IMR-90 (cell line): ENCODE results near the gene RANBP3. TPM values are rescaled to one million over a fixed set of nuclear protein-coding genes. Genes with fewer than 3 reads are reported as not detected.

ENCODE experiments used
- ATAC-seq: fragments of 200-7000 bp; cut with Tn5 transposase; 2 replicates; pipeline ENCODE4 v1.9.1; 2020; ENCODE audit warnings: low read depth, mild to moderate bottlenecking, moderate library complexity
- BruUV-seq: library from RNA; stranded (reverse); fragments of 400-500 nt; replicated peaks from 2 replicates; lab custom pipeline; 2021; lab: Mats Ljungman, UMichigan
- CTCF ChIA-PET: fragments of 300-600 bp; formaldehyde crosslinking; extraction: SDS; loops from one replicate; lab custom pipeline; 2021; ENCODE audit warnings: antibody characterized with exemption; lab: Yijun Ruan, JAX
- POLR2A ChIA-PET: fragments of 300-600 bp; sonication (Branson Sonifier 250); formaldehyde crosslinking; loops from one replicate; lab custom pipeline; 2022; ENCODE audit warnings: antibody characterized with exemption; ENCODE audit not compliant: unreplicated experiment; lab: Charles Lee
- DNase-seq: peaks from one replicate; pipeline ENCODE4 v3.0.0; 2013
- H2AFZ ChIP-seq: replicated peaks from 2 replicates; pipeline ENCODE3; 2013; ENCODE audit warnings: low read length, mild to moderate bottlenecking; ENCODE audit not compliant: poor library complexity
- H2AK5ac ChIP-seq: 2 replicates; pipeline ENCODE4 v1.6.1; 2013; ENCODE audit warnings: low read depth, low read length, inconsistent platforms
- H2AK9ac ChIP-seq: replicated peaks from 2 replicates; pipeline ENCODE3; 2013; ENCODE audit warnings: mild to moderate bottlenecking, low read depth, low read length, moderate library complexity; ENCODE audit not compliant: poor library complexity
- H2BK120ac ChIP-seq: 2 replicates; pipeline ENCODE4 v1.6.1; 2013; ENCODE audit warnings: low read depth, low read length, inconsistent platforms
- H2BK15ac ChIP-seq: 3 replicates; pipeline ENCODE4 v1.6.1; 2013; ENCODE audit warnings: low read depth, low read length, inconsistent platforms
- H2BK20ac ChIP-seq: 2 replicates; pipeline ENCODE4 v1.6.1; 2013; ENCODE audit warnings: low read depth, mild to moderate bottlenecking, inconsistent platforms, low read length, moderate library complexity
- H2BK5ac ChIP-seq: 2 replicates; pipeline ENCODE4 v1.6.1; 2013; ENCODE audit warnings: mild to moderate bottlenecking, low read depth, low read length, inconsistent platforms; ENCODE audit not compliant: poor library complexity, severe bottlenecking
- H3K14ac ChIP-seq: replicated peaks from 2 replicates; pipeline ENCODE4 v1.6.1; 2013; ENCODE audit warnings: low read depth, low read length, inconsistent platforms
- H3K18ac ChIP-seq: 2 replicates; pipeline ENCODE4 v1.6.1; 2013; ENCODE audit warnings: low read depth, low read length, control low read depth
- H3K23ac ChIP-seq: 2 replicates; pipeline ENCODE4 v1.6.1; 2013; ENCODE audit warnings: low read depth, low read length, inconsistent platforms
- H3K27ac ChIP-seq: 2 replicates; pipeline ENCODE4 v1.5.1; 2013; ENCODE audit warnings: mild to moderate bottlenecking, control low read depth, low read length; ENCODE audit not compliant: insufficient read depth
- H3K27me3 ChIP-seq: 2 replicates; pipeline ENCODE4 v1.6.1; 2013; ENCODE audit warnings: low read length; ENCODE audit not compliant: control insufficient read depth, insufficient read depth
- H3K36me3 ChIP-seq: 2 replicates; pipeline ENCODE4 v1.6.1; 2013; ENCODE audit warnings: low read length, mixed read lengths; ENCODE audit not compliant: control insufficient read depth, insufficient read depth
- H3K4ac ChIP-seq: 2 replicates; pipeline ENCODE4 v1.6.1; 2013; ENCODE audit warnings: low read depth, low read length, inconsistent platforms
- H3K4me1 ChIP-seq: 2 replicates; pipeline ENCODE4 v1.6.1; 2013; ENCODE audit warnings: low read length, mixed read lengths; ENCODE audit not compliant: control insufficient read depth, insufficient read depth
- H3K4me2 ChIP-seq: 2 replicates; pipeline ENCODE4 v1.6.1; 2013; ENCODE audit warnings: low read depth, mild to moderate bottlenecking, control low read depth, low read length, moderate library complexity
- H3K4me3 ChIP-seq: 2 replicates; pipeline ENCODE4 v1.5.1; 2013; ENCODE audit warnings: low read depth, mild to moderate bottlenecking, control low read depth, low read length, moderate library complexity; ENCODE audit not compliant: insufficient read depth
- H3K56ac ChIP-seq: 2 replicates; pipeline ENCODE4 v1.6.1; 2013; ENCODE audit warnings: low read length, inconsistent platforms; ENCODE audit not compliant: insufficient read depth; ENCODE audit errors: extremely low read depth
- H3K79me1 ChIP-seq, 2 experiments: 2 replicates each; pipeline ENCODE4 v1.6.1; 2013; ENCODE audit warnings: low read length in 2 of 2, inconsistent platforms in 1 of 2, low read depth in 1 of 2
- H3K9ac ChIP-seq: 2 replicates; pipeline ENCODE4 v1.6.1; 2013; ENCODE audit warnings: low read depth, low read length, control low read depth
- H3K9me1 ChIP-seq: 2 replicates; pipeline ENCODE4 v1.6.1; 2013; ENCODE audit warnings: low read length, inconsistent platforms; ENCODE audit not compliant: insufficient read depth
- H3K9me3 ChIP-seq: 2 replicates; pipeline ENCODE4 v1.6.1; 2013; ENCODE audit warnings: low read length; ENCODE audit not compliant: control insufficient read depth, insufficient read depth
- H4K20me1 ChIP-seq: 2 replicates; pipeline ENCODE4 v1.6.1; 2013; ENCODE audit warnings: low read length, inconsistent platforms; ENCODE audit not compliant: insufficient read depth
- H4K5ac ChIP-seq: 2 replicates; pipeline ENCODE4 v1.6.1; 2013; ENCODE audit warnings: mild to moderate bottlenecking, low read depth, low read length, control low read depth
- H4K8ac ChIP-seq, 2 experiments: 2 replicates each; pipeline ENCODE4 v1.6.1; 2013; ENCODE audit warnings: low read depth in 2 of 2, low read length in 2 of 2, control low read depth in 1 of 2, inconsistent platforms in 1 of 2
- H4K91ac ChIP-seq: 2 replicates; pipeline ENCODE4 v1.6.1; 2013; ENCODE audit warnings: low read depth, low read length, inconsistent platforms; ENCODE audit not compliant: insufficient read depth
- BHLHE40 ChIP-seq: fragments of 150-350 bp; IDR thresholded peaks from 2 replicates; pipeline ENCODE4 v1.6.1; 2016; ENCODE audit warnings: mild to moderate bottlenecking, low read depth, low read length
- CEBPB ChIP-seq: IDR thresholded peaks from 2 replicates; pipeline ENCODE4 v1.6.1; 2012; ENCODE audit warnings: low read depth, low read length, improper control_type of control experiment
- CHD1 ChIP-seq: IDR thresholded peaks from 2 replicates; pipeline ENCODE4 v1.6.1; 2012; ENCODE audit warnings: low read depth, low read length, improper control_type of control experiment
- ELK1 ChIP-seq: fragments of 150-350 bp; IDR thresholded peaks from 2 replicates; pipeline ENCODE4 v1.6.1; 2016; ENCODE audit warnings: low read depth, mild to moderate bottlenecking, low read length, moderate library complexity, borderline replicate concordance
- MAFK ChIP-seq: IDR thresholded peaks from 2 replicates; pipeline ENCODE4 v1.6.1; 2012; ENCODE audit warnings: low read depth, low read length, improper control_type of control experiment
- MAZ ChIP-seq: IDR thresholded peaks from 2 replicates; pipeline ENCODE4 v1.6.1; 2012; ENCODE audit warnings: low read depth, mild to moderate bottlenecking, low read length, improper control_type of control experiment, moderate library complexity, borderline replicate concordance
- MXI1 ChIP-seq: IDR thresholded peaks from 2 replicates; pipeline ENCODE4 v1.6.1; 2012; ENCODE audit warnings: low read depth, mild to moderate bottlenecking, low read length, moderate library complexity, borderline replicate concordance
- NFE2L2 ChIP-seq: fragments of 150-350 bp; IDR thresholded peaks from 2 replicates; pipeline ENCODE4 v1.6.1; 2016; ENCODE audit warnings: low read depth, mild to moderate bottlenecking, low read length
- POLR2A ChIP-seq: IDR thresholded peaks from 2 replicates; pipeline ENCODE4 v1.6.1; 2012; ENCODE audit warnings: mild to moderate bottlenecking, low read depth, low read length
- RCOR1 ChIP-seq: IDR thresholded peaks from 2 replicates; pipeline ENCODE4 v1.6.1; 2012; ENCODE audit warnings: mild to moderate bottlenecking, low read length, improper control_type of control experiment; ENCODE audit not compliant: insufficient replicate concordance
- RFX5 ChIP-seq: IDR thresholded peaks from 2 replicates; pipeline ENCODE4 v1.8.0; 2012; ENCODE audit warnings: low read depth, mild to moderate bottlenecking, low read length, moderate library complexity
- SMC3 ChIP-seq: fragments of 150-350 bp; IDR thresholded peaks from 2 replicates; pipeline ENCODE4 v1.6.1; 2016; ENCODE audit warnings: low read depth, mild to moderate bottlenecking, antibody characterized with exemption, low read length, moderate library complexity
- USF2 ChIP-seq: fragments of 150-350 bp; IDR thresholded peaks from 2 replicates; pipeline ENCODE4 v1.6.1; 2017; ENCODE audit warnings: mild to moderate bottlenecking, antibody characterized with exemption, low read length, low read depth
- WGBS, 2 experiments: methylation state at CpG; one replicate each; pipeline versions ENCODE4 v1.1.5 to v1.1.7; 2013; ENCODE audit warnings: missing lambda C conversion rate in 2 of 2; ENCODE audit not compliant: insufficient read length in 1 of 2; ENCODE audit errors: extremely low coverage in 2 of 2; 5-methylcytosine and 5-hydroxymethylcytosine counted together
- dilution Hi-C: fragments of 300-500 bp; cut with HindIII; formaldehyde crosslinking; loops from one replicate; pipeline ENCODE4 v1.14.3; 2018; ENCODE audit warnings: low sequenced_read_pairs; ENCODE audit not compliant: unreplicated experiment
- in situ Hi-C: fragments of 300-500 bp; cut with MboI; formaldehyde crosslinking; loops from 3 replicates; pipeline ENCODE4 v1.14.3; 2019; ENCODE audit warnings: low sequenced_read_pairs, inconsistent platforms, mixed read lengths
- intact Hi-C: fragments of 100-400 bp; cut with micrococcal nuclease; formaldehyde crosslinking; loops from 2 replicates; pipeline ENCODE4 v1.10.0; 2022
- polyA plus RNA-seq, 3 experiments: library from polyadenylated mRNA; depleted of rRNA; stranded (reverse); fragments of >200 nt; gene quantifications; 2 replicates each; pipeline ENCODE4 v1.2.3, GENCODE V29; 2012; ENCODE audit warnings: low replicate concordance in 1 of 3
- total RNA-seq: library from RNA; depleted of rRNA; stranded (reverse); fragments of >200 nt; gene quantifications from 2 replicates; pipeline ENCODE4 v1.2.3, GENCODE V29; 2012

RANBP3 gene
- total and polyA plus RNA-seq, 2 of the 4 experiments (the other 2 are of a cell fraction), result 42.5 to 111 TPM

GRCh38 chr19:5925830-5926427 lies 52.0 kb downstream of the RANBP3 start:
- no peaks in the 10 kb centered on the region for H3K27me3 ChIP-seq
- no peak overlapping the region for H2BK20ac ChIP-seq
- WGBS, 2 experiments, result no CpG with 5 or more reads among the region's 18 CpGs
- no peak overlapping the region for H2BK5ac ChIP-seq
- POLR2A ChIA-PET, result no interaction called here
- H3K23ac ChIP-seq, result no peak overlapping the region
- H3K79me1 ChIP-seq, result peaks cover 4 to 27% of the 10 kb centered on the region in 2 experiments; a peak in 2 of 4 replicates
- TF ChIP-seq POLR2A (no peak), MAFK (no peak), NFE2L2 (no peak), SMC3 (no peak), CEBPB (no peak), RCOR1 (no peak), ELK1 (no peak), USF2 (no peak), MXI1 (no peak), BHLHE40 (no peak), CHD1 (no peak), RFX5 (no peak), MAZ (no peak)
- H2BK15ac ChIP-seq, result no peak overlapping the region
- DNase-seq, result no peak
- 0 out of 2 replicates have a peak, but pooled peaks cover 2% of the 10 kb centered on the region for H3K9me1 ChIP-seq
- no peak overlapping the region for H3K27ac ChIP-seq
- no peak overlapping the region for H4K91ac ChIP-seq
- no peak overlapping the region for H4K8ac ChIP-seq
- BruUV-seq, result no TSS peak
- no peak overlapping the region for H3K4ac ChIP-seq
- H3K36me3 ChIP-seq, result peaks cover 91% of the 10 kb centered on the region
- no peaks in the 10 kb centered on the region for H3K9me3 ChIP-seq
- H3K14ac ChIP-seq, result no peak overlapping the region
- no peak overlapping the region for H2AK5ac ChIP-seq
- H4K5ac ChIP-seq, result no peak overlapping the region
- H2AK9ac ChIP-seq, result no peak overlapping the region
- dilution Hi-C loops, result no loop called here
- peaks cover 1% of the 10 kb centered on the region; the same call in 1 of the 2 replicates for H3K4me1 ChIP-seq
- in situ Hi-C loops, result no loop called here
- H2AFZ ChIP-seq, result no peak overlapping the region
- H3K56ac ChIP-seq, result no peak overlapping the region
- H3K9ac ChIP-seq, result no peak overlapping the region
- CTCF ChIA-PET, result no interaction called here
- no peak overlapping the region for H3K18ac ChIP-seq
- no peaks in the 10 kb centered on the region for H4K20me1 ChIP-seq
- no peak overlapping the region for H2BK120ac ChIP-seq
- intact Hi-C loops, result no loop called here
- no peak overlapping the region for H3K4me3 ChIP-seq
- H3K4me2 ChIP-seq, result no peak overlapping the region
- no peak for ATAC-seq
